GM19438 (cell line): Measurements from ENCODE around the gene QKI.

Experiments used
- ATAC-seq: cut with Tn5 transposase; IDR thresholded peaks from one replicate; pipeline ENCODE4 v1.9.1; 2021; ENCODE audit warnings: low read depth; ENCODE audit not compliant: unreplicated experiment

QKI gene

GRCh38 chr6:163525926-163526325 lies 111.4 kb downstream of the QKI start:
- no peak for ATAC-seq

GRCh38 chr6:163526346-163526745 lies 111.8 kb downstream of the QKI start:
- ATAC-seq = no peak

- ATAC-seq = no peak
Measured at GRCh38 chr6:163527291-163527690, 112.8 kb downstream of the QKI start.

- no peak for ATAC-seq
Measured at GRCh38 chr6:163529605-163530004, 115.1 kb downstream of the QKI start.

GRCh38 chr6:163530406-163530805 lies 115.9 kb downstream of the QKI start:
- no peak for ATAC-seq

- no peak for ATAC-seq
Measured at GRCh38 chr6:163531122-163531521, 116.6 kb downstream of the QKI start.

- ATAC-seq = no peak
Measured at GRCh38 chr6:163532526-163533078, 118.1 kb downstream of the QKI start.

GRCh38 chr6:163533443-163533842 lies 118.9 kb downstream of the QKI start:
- ATAC-seq = no peak

GRCh38 chr6:163536770-163537169 lies 122.3 kb downstream of the QKI start:
- ATAC-seq = no peak

GRCh38 chr6:163538331-163538730 lies 123.8 kb downstream of the QKI start:
- ATAC-seq = no peak

GRCh38 chr6:163539101-163539762 lies 124.7 kb downstream of the QKI start:
- ATAC-seq = no peak

- ATAC-seq = no peak
Measured at GRCh38 chr6:163543321-163543720, 128.8 kb downstream of the QKI start.

- ATAC-seq = no peak
Measured at GRCh38 chr6:163545370-163545769, 130.9 kb downstream of the QKI start.

GRCh38 chr6:163547287-163547686 lies 132.8 kb downstream of the QKI start:
- no peak for ATAC-seq

GRCh38 chr6:163548624-163549023 lies 134.1 kb downstream of the QKI start:
- no peak for ATAC-seq

- ATAC-seq = no peak
Measured at GRCh38 chr6:163554032-163554431, 139.5 kb downstream of the QKI start.

GRCh38 chr6:163554663-163555062 lies 140.1 kb downstream of the QKI start:
- no peak for ATAC-seq

GRCh38 chr6:163559661-163560060 lies 145.1 kb downstream of the QKI start:
- no peak for ATAC-seq

- ATAC-seq = no peak
Measured at GRCh38 chr6:163563318-163563717, 148.8 kb downstream of the QKI start.

- ATAC-seq = no peak
Measured at GRCh38 chr6:163564534-163564933, 150.0 kb downstream of the QKI start.

GRCh38 chr6:163565140-163565539 lies 150.6 kb downstream of the QKI start:
- ATAC-seq = no peak

GRCh38 chr6:163566056-163566455 lies 151.5 kb downstream of the QKI start:
- ATAC-seq = no peak

GRCh38 chr6:163568275-163568674 lies 153.8 kb downstream of the QKI start:
- ATAC-seq = no peak
